IMR-90 (cell line): ENCODE results near the gene INSYN1. TPM values are rescaled to one million over a fixed set of nuclear protein-coding genes. Genes with fewer than 3 reads are reported as not detected.

ENCODE experiments used
- ATAC-seq: fragments of 200-7000 bp; cut with Tn5 transposase; 2 replicates; pipeline ENCODE4 v1.9.1; 2020; ENCODE audit warnings: low read depth, mild to moderate bottlenecking, moderate library complexity
- BruUV-seq: library from RNA; stranded (reverse); fragments of 400-500 nt; replicated peaks from 2 replicates; lab custom pipeline; 2021; lab: Mats Ljungman, UMichigan
- CTCF ChIA-PET: fragments of 300-600 bp; formaldehyde crosslinking; extraction: SDS; loops from one replicate; lab custom pipeline; 2021; ENCODE audit warnings: antibody characterized with exemption; lab: Yijun Ruan, JAX
- POLR2A ChIA-PET: fragments of 300-600 bp; sonication (Branson Sonifier 250); formaldehyde crosslinking; loops from one replicate; lab custom pipeline; 2022; ENCODE audit warnings: antibody characterized with exemption; ENCODE audit not compliant: unreplicated experiment; lab: Charles Lee
- DNase-seq: peaks from one replicate; pipeline ENCODE4 v3.0.0; 2013
- H2AFZ ChIP-seq: replicated peaks from 2 replicates; pipeline ENCODE3; 2013; ENCODE audit warnings: low read length, mild to moderate bottlenecking; ENCODE audit not compliant: poor library complexity
- H2AK5ac ChIP-seq: 2 replicates; pipeline ENCODE4 v1.6.1; 2013; ENCODE audit warnings: low read depth, low read length, inconsistent platforms
- H2AK9ac ChIP-seq: replicated peaks from 2 replicates; pipeline ENCODE3; 2013; ENCODE audit warnings: mild to moderate bottlenecking, low read depth, low read length, moderate library complexity; ENCODE audit not compliant: poor library complexity
- H2BK120ac ChIP-seq: 2 replicates; pipeline ENCODE4 v1.6.1; 2013; ENCODE audit warnings: low read depth, low read length, inconsistent platforms
- H2BK15ac ChIP-seq: 3 replicates; pipeline ENCODE4 v1.6.1; 2013; ENCODE audit warnings: low read depth, low read length, inconsistent platforms
- H2BK20ac ChIP-seq: 2 replicates; pipeline ENCODE4 v1.6.1; 2013; ENCODE audit warnings: low read depth, mild to moderate bottlenecking, inconsistent platforms, low read length, moderate library complexity
- H2BK5ac ChIP-seq: 2 replicates; pipeline ENCODE4 v1.6.1; 2013; ENCODE audit warnings: mild to moderate bottlenecking, low read depth, low read length, inconsistent platforms; ENCODE audit not compliant: poor library complexity, severe bottlenecking
- H3K14ac ChIP-seq: replicated peaks from 2 replicates; pipeline ENCODE4 v1.6.1; 2013; ENCODE audit warnings: low read depth, low read length, inconsistent platforms
- H3K18ac ChIP-seq: 2 replicates; pipeline ENCODE4 v1.6.1; 2013; ENCODE audit warnings: low read depth, low read length, control low read depth
- H3K23ac ChIP-seq: 2 replicates; pipeline ENCODE4 v1.6.1; 2013; ENCODE audit warnings: low read depth, low read length, inconsistent platforms
- H3K27ac ChIP-seq: 2 replicates; pipeline ENCODE4 v1.5.1; 2013; ENCODE audit warnings: mild to moderate bottlenecking, control low read depth, low read length; ENCODE audit not compliant: insufficient read depth
- H3K27me3 ChIP-seq: 2 replicates; pipeline ENCODE4 v1.6.1; 2013; ENCODE audit warnings: low read length; ENCODE audit not compliant: control insufficient read depth, insufficient read depth
- H3K36me3 ChIP-seq: 2 replicates; pipeline ENCODE4 v1.6.1; 2013; ENCODE audit warnings: low read length, mixed read lengths; ENCODE audit not compliant: control insufficient read depth, insufficient read depth
- H3K4ac ChIP-seq: 2 replicates; pipeline ENCODE4 v1.6.1; 2013; ENCODE audit warnings: low read depth, low read length, inconsistent platforms
- H3K4me1 ChIP-seq: 2 replicates; pipeline ENCODE4 v1.6.1; 2013; ENCODE audit warnings: low read length, mixed read lengths; ENCODE audit not compliant: control insufficient read depth, insufficient read depth
- H3K4me2 ChIP-seq: 2 replicates; pipeline ENCODE4 v1.6.1; 2013; ENCODE audit warnings: low read depth, mild to moderate bottlenecking, control low read depth, low read length, moderate library complexity
- H3K4me3 ChIP-seq: 2 replicates; pipeline ENCODE4 v1.5.1; 2013; ENCODE audit warnings: low read depth, mild to moderate bottlenecking, control low read depth, low read length, moderate library complexity; ENCODE audit not compliant: insufficient read depth
- H3K56ac ChIP-seq: 2 replicates; pipeline ENCODE4 v1.6.1; 2013; ENCODE audit warnings: low read length, inconsistent platforms; ENCODE audit not compliant: insufficient read depth; ENCODE audit errors: extremely low read depth
- H3K79me1 ChIP-seq, 2 experiments: 2 replicates each; pipeline ENCODE4 v1.6.1; 2013; ENCODE audit warnings: low read length in 2 of 2, inconsistent platforms in 1 of 2, low read depth in 1 of 2
- H3K9ac ChIP-seq: 2 replicates; pipeline ENCODE4 v1.6.1; 2013; ENCODE audit warnings: low read depth, low read length, control low read depth
- H3K9me1 ChIP-seq: 2 replicates; pipeline ENCODE4 v1.6.1; 2013; ENCODE audit warnings: low read length, inconsistent platforms; ENCODE audit not compliant: insufficient read depth
- H3K9me3 ChIP-seq: 2 replicates; pipeline ENCODE4 v1.6.1; 2013; ENCODE audit warnings: low read length; ENCODE audit not compliant: control insufficient read depth, insufficient read depth
- H4K20me1 ChIP-seq: 2 replicates; pipeline ENCODE4 v1.6.1; 2013; ENCODE audit warnings: low read length, inconsistent platforms; ENCODE audit not compliant: insufficient read depth
- H4K5ac ChIP-seq: 2 replicates; pipeline ENCODE4 v1.6.1; 2013; ENCODE audit warnings: mild to moderate bottlenecking, low read depth, low read length, control low read depth
- H4K8ac ChIP-seq, 2 experiments: 2 replicates each; pipeline ENCODE4 v1.6.1; 2013; ENCODE audit warnings: low read depth in 2 of 2, low read length in 2 of 2, control low read depth in 1 of 2, inconsistent platforms in 1 of 2
- H4K91ac ChIP-seq: 2 replicates; pipeline ENCODE4 v1.6.1; 2013; ENCODE audit warnings: low read depth, low read length, inconsistent platforms; ENCODE audit not compliant: insufficient read depth
- BHLHE40 ChIP-seq: fragments of 150-350 bp; IDR thresholded peaks from 2 replicates; pipeline ENCODE4 v1.6.1; 2016; ENCODE audit warnings: mild to moderate bottlenecking, low read depth, low read length
- CHD1 ChIP-seq: IDR thresholded peaks from 2 replicates; pipeline ENCODE4 v1.6.1; 2012; ENCODE audit warnings: low read depth, low read length, improper control_type of control experiment
- CTCF ChIP-seq: conservative IDR thresholded peaks from 2 replicates; pipeline ENCODE4 v1.5.1; 2012; ENCODE audit warnings: mild to moderate bottlenecking, low read depth, low read length, improper control_type of control experiment
- ELK1 ChIP-seq: fragments of 150-350 bp; IDR thresholded peaks from 2 replicates; pipeline ENCODE4 v1.6.1; 2016; ENCODE audit warnings: low read depth, mild to moderate bottlenecking, low read length, moderate library complexity, borderline replicate concordance
- MAFK ChIP-seq: IDR thresholded peaks from 2 replicates; pipeline ENCODE4 v1.6.1; 2012; ENCODE audit warnings: low read depth, low read length, improper control_type of control experiment
- MXI1 ChIP-seq: IDR thresholded peaks from 2 replicates; pipeline ENCODE4 v1.6.1; 2012; ENCODE audit warnings: low read depth, mild to moderate bottlenecking, low read length, moderate library complexity, borderline replicate concordance
- NFE2L2 ChIP-seq: fragments of 150-350 bp; IDR thresholded peaks from 2 replicates; pipeline ENCODE4 v1.6.1; 2016; ENCODE audit warnings: low read depth, mild to moderate bottlenecking, low read length
- POLR2A ChIP-seq: IDR thresholded peaks from 2 replicates; pipeline ENCODE4 v1.6.1; 2012; ENCODE audit warnings: mild to moderate bottlenecking, low read depth, low read length
- RCOR1 ChIP-seq: IDR thresholded peaks from 2 replicates; pipeline ENCODE4 v1.6.1; 2012; ENCODE audit warnings: mild to moderate bottlenecking, low read length, improper control_type of control experiment; ENCODE audit not compliant: insufficient replicate concordance
- SMC3 ChIP-seq: fragments of 150-350 bp; IDR thresholded peaks from 2 replicates; pipeline ENCODE4 v1.6.1; 2016; ENCODE audit warnings: low read depth, mild to moderate bottlenecking, antibody characterized with exemption, low read length, moderate library complexity
- USF2 ChIP-seq: fragments of 150-350 bp; IDR thresholded peaks from 2 replicates; pipeline ENCODE4 v1.6.1; 2017; ENCODE audit warnings: mild to moderate bottlenecking, antibody characterized with exemption, low read length, low read depth
- WGBS, 2 experiments: methylation state at CpG; one replicate each; pipeline versions ENCODE4 v1.1.5 to v1.1.7; 2013; ENCODE audit warnings: missing lambda C conversion rate in 2 of 2; ENCODE audit not compliant: insufficient read length in 1 of 2; ENCODE audit errors: extremely low coverage in 2 of 2; 5-methylcytosine and 5-hydroxymethylcytosine counted together
- dilution Hi-C: fragments of 300-500 bp; cut with HindIII; formaldehyde crosslinking; loops from one replicate; pipeline ENCODE4 v1.14.3; 2018; ENCODE audit warnings: low sequenced_read_pairs; ENCODE audit not compliant: unreplicated experiment
- in situ Hi-C: fragments of 300-500 bp; cut with MboI; formaldehyde crosslinking; loops from 3 replicates; pipeline ENCODE4 v1.14.3; 2019; ENCODE audit warnings: low sequenced_read_pairs, inconsistent platforms, mixed read lengths
- intact Hi-C: fragments of 100-400 bp; cut with micrococcal nuclease; formaldehyde crosslinking; loops from 2 replicates; pipeline ENCODE4 v1.10.0; 2022
- polyA plus RNA-seq, 3 experiments: library from polyadenylated mRNA; depleted of rRNA; stranded (reverse); fragments of >200 nt; gene quantifications; 2 replicates each; pipeline ENCODE4 v1.2.3, GENCODE V29; 2012; ENCODE audit warnings: low replicate concordance in 1 of 3
- total RNA-seq: library from RNA; depleted of rRNA; stranded (reverse); fragments of >200 nt; gene quantifications from 2 replicates; pipeline ENCODE4 v1.2.3, GENCODE V29; 2012

The INSYN1 gene
- total and polyA plus RNA-seq, 2 of the 4 experiments (the other 2 are of a cell fraction): 0.18 to 0.34 TPM

- Histone ChIP-seq H3K9me3 (no peaks in the 10 kb centered on the region), H2BK20ac (no peak overlapping the region), H3K9ac (no peak overlapping the region), H2AK5ac (no peak overlapping the region), H3K27me3 (peaks cover 81% of the 10 kb centered on the region), H3K4ac (no peak overlapping the region), H2BK120ac (no peak overlapping the region), H2AK9ac (no peak overlapping the region), H3K36me3 (no peaks in the 10 kb centered on the region), H2BK5ac (no peak overlapping the region), H3K4me1 (no peaks in the 10 kb centered on the region), H2AFZ (no peak overlapping the region), H4K5ac (no peak overlapping the region), H3K4me2 (no peak overlapping the region), H3K27ac (no peak overlapping the region), H3K23ac (no peak overlapping the region), H3K79me1 (no peaks in the 10 kb centered on the region), H4K8ac (no peak overlapping the region), H2BK15ac (no peak overlapping the region), H3K4me3 (no peak overlapping the region), H4K91ac (no peak overlapping the region), H3K18ac (no peak overlapping the region), H3K9me1 (peaks cover under 1% of the 10 kb centered on the region; the same call in 1 of the 2 replicates), H4K20me1 (no peaks in the 10 kb centered on the region; the same call in none of the 2 replicates), H3K14ac (no peak overlapping the region), H3K56ac (no peak overlapping the region)
- BruUV-seq: no TSS peak
- ATAC-seq: no peak
- no peak for TF ChIP-seq POLR2A
- TF ChIP-seq USF2: no peak
- TF ChIP-seq NFE2L2: no peak
- TF ChIP-seq CHD1: no peak
- TF ChIP-seq ELK1: no peak
- no peak for TF ChIP-seq MAFK
- TF ChIP-seq RCOR1: no peak
- no peak for TF ChIP-seq SMC3
- TF ChIP-seq BHLHE40: no peak
- no peak for TF ChIP-seq CTCF
- TF ChIP-seq MXI1: no peak
- ChIA-PET POLR2A (no interaction called here), CTCF (no interaction called here)
- dilution Hi-C loops (no loop called here), in situ Hi-C loops (no loop called here), intact Hi-C loops (no loop called here)
- WGBS, 2 experiments: no CpG with 5 or more reads among the region's 6 CpGs
- DNase-seq: no peak
Measured at GRCh38 chr15:73748730-73749129, 4.4 kb downstream of the INSYN1 start.
